Measurements from ENCODE around the gene PGP.

Gene PGP

DNA sequence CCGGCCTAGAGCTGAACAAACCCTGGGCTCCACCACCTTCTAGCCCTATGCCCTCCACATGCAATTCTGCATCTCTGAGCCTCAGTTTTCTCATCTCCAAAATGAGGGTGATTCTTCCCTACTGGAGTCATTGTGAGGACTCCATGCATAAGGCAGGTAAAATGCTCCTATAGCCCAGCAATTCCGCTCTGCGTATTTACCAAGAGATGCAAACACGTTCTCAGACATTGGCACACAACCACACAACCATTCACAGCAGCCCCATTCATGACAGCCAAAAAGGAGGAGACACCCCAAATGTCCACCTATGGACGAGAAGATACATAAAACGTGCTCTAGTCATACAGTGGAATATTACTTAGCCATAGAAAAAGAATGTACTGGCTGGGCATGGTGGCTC, 14.3 kb downstream of the PGP start:
- TF ChIP-seq CTCF (conservative IDR thresholded peaks at IDR 0.05), result no peak
- H3K27ac ChIP-seq, result no peak overlapping the region

- TF ChIP-seq CTCF (conservative IDR thresholded peaks at IDR 0.05), result no peak
- no peak overlapping the region for H3K27ac ChIP-seq
These were observed 15.0 kb downstream of the PGP start for GRCh38 chr16:2199621-2200139.

DNA sequence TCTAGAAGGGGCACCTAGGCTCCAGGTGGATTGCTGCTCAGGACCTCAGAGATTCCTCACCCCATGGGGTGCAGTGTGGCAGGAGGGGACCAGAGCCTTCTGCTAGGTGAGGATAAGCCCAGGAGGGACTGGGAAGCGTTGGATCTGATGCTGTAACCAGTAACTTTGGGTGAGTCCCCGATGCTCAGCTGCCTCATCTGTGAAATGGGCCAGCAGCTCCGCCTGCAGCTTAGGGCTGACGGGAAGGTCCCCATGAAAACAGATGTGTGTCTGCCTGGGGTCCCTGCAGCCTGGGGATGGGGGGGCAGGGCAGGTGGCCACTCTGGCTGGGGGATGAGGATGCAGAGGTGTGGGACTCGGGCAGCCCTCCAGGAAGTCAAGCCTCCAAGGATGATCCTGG, 15.5 kb downstream of the PGP start:
- no peak for TF ChIP-seq CTCF (conservative IDR thresholded peaks at IDR 0.05)
- no peak overlapping the region for H3K27ac ChIP-seq

GRCh38 chr16:2198283-2198682, 16.4 kb downstream of the PGP start:
- no peak overlapping the region for H3K27ac ChIP-seq
- TF ChIP-seq CTCF (conservative IDR thresholded peaks at IDR 0.05), result no peak

- no peak for TF ChIP-seq CTCF (conservative IDR thresholded peaks at IDR 0.05)
These were observed 16.9 kb downstream of the PGP start for GRCh38 chr16:2197765-2198164.

DNA sequence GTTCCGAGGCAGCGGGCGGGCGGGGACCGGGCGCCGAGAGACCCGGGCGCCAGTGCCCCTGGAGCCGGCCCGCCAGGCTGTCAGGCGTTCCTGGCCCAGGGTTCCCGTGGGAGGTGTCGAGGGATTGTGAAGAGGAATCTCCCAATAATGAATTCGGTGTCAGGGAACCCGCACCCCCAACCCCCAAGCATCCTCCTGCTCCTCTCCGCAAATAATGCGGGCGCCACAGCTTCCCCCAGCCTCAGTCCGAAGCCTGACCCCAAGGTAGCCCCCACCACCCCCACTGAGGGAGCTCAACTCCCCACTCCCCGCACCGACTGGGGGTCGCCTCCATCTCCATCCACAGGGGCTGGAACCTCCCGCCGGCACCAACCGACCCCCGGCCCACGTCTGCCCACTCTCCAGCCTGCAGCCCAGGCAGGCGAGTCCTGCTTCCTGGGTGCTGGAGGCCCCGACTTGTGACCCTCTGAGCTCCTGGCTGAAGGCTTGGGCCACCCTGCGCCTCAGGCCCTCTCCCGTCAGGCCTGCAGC, 17.6 kb downstream of the PGP start:
- TF ChIP-seq CTCF (conservative IDR thresholded peaks at IDR 0.05), result no peak
- peak overlapping the region; percentile 64; the same call in 1 of the 2 replicates for H3K27ac ChIP-seq

More at GRCh38 chr16:2197765-2198164, 16.9 kb downstream of the PGP start:
- H3K27ac ChIP-seq, result no peak overlapping the region

DNA sequence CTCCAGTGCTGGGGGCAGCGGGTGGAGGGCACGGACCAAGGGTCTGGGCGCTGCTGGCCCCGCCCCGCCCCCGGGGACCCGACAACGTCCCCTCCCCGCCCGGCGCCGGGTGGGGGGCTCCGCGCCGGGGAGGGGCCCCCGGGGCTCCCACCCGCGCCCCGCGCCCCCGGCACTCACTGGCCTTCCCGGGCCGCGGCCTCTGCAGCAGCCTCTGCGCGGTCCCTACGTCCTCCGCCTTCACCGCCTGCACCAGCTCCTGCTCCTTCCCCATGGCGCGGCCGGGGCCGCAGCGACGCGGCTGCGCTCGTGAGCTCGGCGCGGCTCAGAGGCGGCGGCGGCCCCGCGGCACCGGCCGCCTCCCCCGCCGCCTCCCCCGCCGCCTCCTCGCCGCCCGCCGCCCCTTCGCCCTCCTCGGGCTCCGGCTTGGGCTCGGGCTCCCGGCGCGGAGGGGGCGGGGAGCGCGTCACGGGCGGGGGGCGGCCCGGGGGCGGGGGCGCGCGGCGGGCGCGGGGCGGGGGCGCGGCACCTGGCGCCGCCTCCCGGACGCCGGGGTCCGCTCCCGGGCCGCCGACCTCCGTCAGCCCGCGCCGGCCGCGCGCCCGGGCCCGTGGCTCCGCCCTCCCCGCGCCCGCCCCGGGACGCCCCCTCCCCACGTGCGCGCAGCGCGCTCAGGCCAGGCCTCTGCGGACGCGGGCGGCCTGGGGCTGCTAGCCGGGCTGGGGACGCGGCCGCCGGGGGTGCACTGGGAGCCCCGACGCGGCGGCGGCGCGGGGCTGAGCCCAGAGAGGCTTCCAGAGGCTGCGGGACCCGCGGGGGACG, 18.3 kb downstream of the PGP start, which contains the start of gene CASKIN1:
Gene CASKIN1, minus strand, starts transcription at position 444 of the 819 bp plus-strand sequence. Its CDS starts 173 bp downstream, at position 271.
- H3K27ac ChIP-seq, result peak within 1 kb of the TSS; percentile 64

More for the DNA sequence above, 18.3 kb downstream of the PGP start, which contains the start of gene CASKIN1:
- no peak for TF ChIP-seq CTCF (conservative IDR thresholded peaks at IDR 0.05)
